Measurements from ENCODE around the gene MALL.

DNA sequence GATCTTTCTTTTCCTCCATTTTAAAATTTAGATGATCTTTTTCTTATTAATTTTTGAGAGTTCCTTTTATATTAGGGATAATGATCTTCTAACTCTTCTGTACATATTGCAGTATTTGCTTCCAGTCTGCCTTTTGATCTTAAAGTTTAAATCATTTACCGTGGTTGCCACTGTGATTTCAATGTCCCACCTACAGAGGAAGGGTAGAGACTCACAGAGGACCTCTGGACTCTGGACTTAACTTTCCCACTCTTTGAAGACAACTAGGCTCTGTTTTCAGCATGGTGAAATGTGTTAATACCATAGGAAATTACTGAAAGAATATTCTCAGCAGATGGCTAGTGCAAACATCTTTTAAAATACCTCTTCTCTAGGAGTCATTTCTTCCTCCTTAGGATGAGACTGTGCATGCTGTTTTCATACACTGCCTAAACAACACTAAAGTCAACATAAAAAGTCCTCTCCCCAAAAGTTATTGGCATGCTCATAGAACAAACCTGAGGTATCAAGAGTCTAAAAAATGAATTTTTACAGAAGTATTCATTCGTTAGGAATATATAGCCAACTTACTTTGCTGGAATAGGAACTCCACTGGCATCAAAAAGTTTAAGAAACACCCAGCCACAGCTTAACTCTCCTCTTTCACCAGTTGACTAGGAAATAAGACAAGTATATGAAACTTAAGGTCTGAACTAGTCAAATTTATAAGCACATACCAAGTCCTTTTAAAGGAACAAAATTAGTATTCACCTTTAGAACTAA, 30.7 kb upstream of the MALL start:
- TF ChIP-seq, protein P1, sequence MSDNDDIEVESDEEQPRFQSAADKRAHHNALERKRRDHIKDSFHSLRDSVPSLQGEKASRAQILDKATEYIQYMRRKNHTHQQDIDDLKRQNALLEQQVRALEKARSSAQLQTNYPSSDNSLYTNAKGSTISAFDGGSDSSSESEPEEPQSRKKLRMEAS (CRISPR knock-in tag; IDR thresholded peaks at IDR 0.05), result no peak
- TF ChIP-seq ETV5 (CRISPR knock-in tag; IDR thresholded peaks at IDR 0.05; ENCODE audit: low read depth), result no peak
- no peak for TF ChIP-seq CSDE1 (IDR thresholded peaks at IDR 0.05)
- no peak for TF ChIP-seq ELF1 (tag; IDR thresholded peaks at IDR 0.05)
- TF ChIP-seq CHD4 (IDR thresholded peaks at IDR 0.05; ENCODE audit: insufficient read depth, insufficient replicate concordance, low read depth, low read length, poor library complexity, severe bottlenecking), result no peak
- TF ChIP-seq, protein P2, sequence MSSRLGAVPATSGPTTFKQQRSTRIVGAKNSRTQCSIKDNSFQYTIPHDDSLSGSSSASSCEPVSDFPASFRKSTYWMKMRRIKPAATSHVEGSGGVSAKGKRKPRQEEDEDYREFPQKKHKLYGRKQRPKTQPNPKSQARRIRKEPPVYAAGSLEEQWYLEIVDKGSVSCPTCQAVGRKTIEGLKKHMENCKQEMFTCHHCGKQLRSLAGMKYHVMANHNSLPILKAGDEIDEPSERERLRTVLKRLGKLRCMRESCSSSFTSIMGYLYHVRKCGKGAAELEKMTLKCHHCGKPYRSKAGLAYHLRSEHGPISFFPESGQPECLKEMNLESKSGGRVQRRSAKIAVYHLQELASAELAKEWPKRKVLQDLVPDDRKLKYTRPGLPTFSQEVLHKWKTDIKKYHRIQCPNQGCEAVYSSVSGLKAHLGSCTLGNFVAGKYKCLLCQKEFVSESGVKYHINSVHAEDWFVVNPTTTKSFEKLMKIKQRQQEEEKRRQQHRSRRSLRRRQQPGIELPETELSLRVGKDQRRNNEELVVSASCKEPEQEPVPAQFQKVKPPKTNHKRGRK (tag; IDR thresholded peaks at IDR 0.05), result no peak
- no peak for TF ChIP-seq MCM2 (IDR thresholded peaks at IDR 0.05; ENCODE audit: low read depth)
